IPS-18c (cell line): ENCODE data around the gene HIP1.
"Not testable (repeated sequence)": the region's sequence is repeated elsewhere in the genome, so short reads cannot be mapped to it uniquely, and the experiment has no call there.

ENCODE experiments used
- H3K4me3 ChIP-seq: 2 replicates; pipeline ENCODE4 v1.7.0; 2013; ENCODE audit warnings: low read depth, mild to moderate bottlenecking, low read length, moderate library complexity; ENCODE audit not compliant: insufficient read depth
- H3K9me3 ChIP-seq: one replicate; pipeline ENCODE4 v1.6.1; 2013; ENCODE audit warnings: mild to moderate bottlenecking, low read length, moderate library complexity; ENCODE audit not compliant: control insufficient read depth, insufficient read depth

Gene HIP1

GRCh38 chr7:75722373-75722772 is 16.4 kb downstream of the HIP1 start:
- Histone ChIP-seq H3K9me3 (peaks cover 2% of the 10 kb centered on the region), H3K4me3 (no peak overlapping the region)

- not testable (repeated sequence) for H3K4me3 ChIP-seq, H3K9me3 ChIP-seq
These were observed 16.8 kb downstream of the HIP1 start for GRCh38 chr7:75721922-75722321.

DNA sequence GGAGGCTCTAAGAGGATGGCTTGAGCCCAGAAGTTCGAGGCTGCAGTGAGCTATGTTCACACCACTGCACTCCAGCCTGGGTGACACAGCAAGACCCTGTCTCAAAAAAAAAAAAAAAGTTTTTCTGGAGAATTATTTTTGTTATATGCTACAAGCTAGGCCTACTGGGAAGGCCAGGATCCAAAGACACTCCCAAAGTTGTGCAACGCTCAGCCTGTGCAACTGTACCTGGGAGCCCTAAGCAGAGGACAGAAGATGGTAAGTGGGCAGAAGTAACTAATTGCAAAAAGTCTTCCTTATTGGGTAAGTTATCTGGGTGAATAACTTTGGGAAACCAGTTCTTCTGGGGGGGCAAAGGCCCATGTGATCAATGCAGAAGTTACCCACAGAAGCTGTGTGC is 17.3 kb downstream of the HIP1 start:
- peaks cover 2% of the 10 kb centered on the region for H3K9me3 ChIP-seq
- no peak overlapping the region for H3K4me3 ChIP-seq

DNA sequence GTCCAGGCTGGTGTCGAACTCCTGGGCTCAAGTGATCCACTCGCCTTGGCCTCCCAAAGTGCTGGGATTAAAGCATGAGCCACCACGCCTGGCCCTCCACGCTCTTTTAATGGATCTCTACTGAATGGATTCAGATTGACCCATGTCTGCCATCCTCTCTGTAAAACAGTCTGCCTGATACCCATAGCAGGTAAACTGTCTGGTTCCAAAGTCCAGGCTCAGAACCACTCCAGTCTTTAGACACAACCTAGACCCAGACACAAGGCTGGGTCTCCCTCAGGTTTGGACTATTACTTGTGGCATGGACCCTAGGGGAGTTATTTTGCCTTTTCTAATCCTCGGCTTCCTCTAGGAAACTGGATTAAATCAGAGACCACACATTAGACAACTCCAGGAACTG is 19.1 kb downstream of the HIP1 start:
- H3K9me3 ChIP-seq: peaks cover 2% of the 10 kb centered on the region
- no peak overlapping the region for H3K4me3 ChIP-seq

DNA sequence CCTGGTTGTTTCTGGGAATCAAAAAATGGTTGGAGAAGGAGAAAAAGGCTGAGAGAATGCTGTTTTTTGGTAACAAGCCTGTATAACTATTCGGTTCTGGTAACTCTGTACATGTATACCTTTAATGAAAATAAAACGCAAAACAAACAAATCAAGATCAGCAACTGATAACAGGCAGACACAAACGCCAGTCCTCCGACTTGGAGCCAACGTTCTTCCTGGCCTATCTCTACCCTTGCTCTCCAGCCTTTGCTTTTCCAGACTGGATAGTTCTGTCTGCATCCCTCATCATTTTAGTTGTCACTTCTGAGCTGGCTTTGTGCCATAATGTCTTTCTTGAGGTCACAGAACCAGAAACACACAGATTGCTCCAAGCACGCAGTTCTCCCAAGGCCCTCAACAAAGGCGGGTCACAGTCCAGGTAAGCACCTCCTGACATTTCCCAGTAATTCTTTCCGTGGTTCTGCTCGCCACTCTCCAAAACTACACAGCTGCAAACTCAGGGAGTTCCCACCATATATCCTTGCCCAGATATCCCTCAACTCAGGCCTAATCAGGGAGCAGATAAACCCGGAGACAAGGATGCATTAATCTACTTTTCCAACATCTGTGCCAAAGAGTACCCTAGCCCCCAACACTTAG is 20.2 kb downstream of the HIP1 start:
- Histone ChIP-seq H3K9me3 (peaks cover 2% of the 10 kb centered on the region), H3K4me3 (no peak overlapping the region)

DNA sequence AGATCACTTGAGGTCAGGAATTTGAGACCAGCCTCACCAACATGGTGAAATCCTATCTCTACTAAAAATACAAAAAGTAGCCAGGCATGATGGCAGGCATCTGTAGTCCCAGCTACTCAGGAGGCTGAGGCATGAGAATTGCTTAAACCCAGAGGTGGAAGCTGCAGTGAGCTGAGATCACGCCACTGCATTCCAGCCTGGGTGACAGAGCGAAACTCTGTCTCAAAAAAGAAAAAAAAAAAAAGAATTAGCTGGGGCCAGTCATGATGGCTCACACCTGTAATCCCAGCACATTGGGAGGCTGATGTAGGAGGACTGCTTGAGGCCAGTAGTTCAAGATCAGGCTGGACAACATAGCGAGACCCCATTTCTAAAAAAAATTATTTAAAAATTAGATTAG is 21.0 kb downstream of the HIP1 start:
- not testable (repeated sequence) for H3K9me3 ChIP-seq, H3K4me3 ChIP-seq

DNA sequence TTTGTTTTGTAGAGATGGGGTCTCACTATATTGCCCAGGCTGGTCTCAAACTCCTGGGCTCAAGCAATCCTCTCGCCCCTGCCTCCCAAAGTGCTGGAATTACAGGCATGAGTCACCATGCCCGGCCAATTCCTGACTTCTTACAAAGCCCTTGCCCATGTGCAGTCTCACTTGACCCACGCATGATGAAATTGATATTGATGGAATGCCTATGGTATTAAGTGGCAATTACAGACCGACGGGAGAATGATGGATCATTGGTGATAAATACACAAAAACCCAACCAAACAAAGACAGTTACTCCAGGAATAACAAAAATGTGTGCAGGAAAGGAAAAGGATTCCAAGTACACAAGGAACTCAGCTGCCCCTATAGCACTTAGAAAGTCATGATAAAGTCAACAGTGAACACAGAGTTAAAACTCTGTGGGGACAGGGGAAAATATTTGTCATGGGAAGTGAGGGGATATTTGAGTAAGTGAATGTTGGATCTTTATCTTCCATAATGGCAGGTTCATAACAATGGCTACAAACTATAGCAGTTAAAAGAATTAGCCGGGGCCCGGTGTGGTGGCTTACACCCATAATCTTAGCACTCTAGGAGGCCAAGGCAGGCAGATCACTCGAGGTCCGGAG is 21.6 kb downstream of the HIP1 start:
- Histone ChIP-seq H3K4me3 (no peak overlapping the region), H3K9me3 (peaks cover 2% of the 10 kb centered on the region)

DNA sequence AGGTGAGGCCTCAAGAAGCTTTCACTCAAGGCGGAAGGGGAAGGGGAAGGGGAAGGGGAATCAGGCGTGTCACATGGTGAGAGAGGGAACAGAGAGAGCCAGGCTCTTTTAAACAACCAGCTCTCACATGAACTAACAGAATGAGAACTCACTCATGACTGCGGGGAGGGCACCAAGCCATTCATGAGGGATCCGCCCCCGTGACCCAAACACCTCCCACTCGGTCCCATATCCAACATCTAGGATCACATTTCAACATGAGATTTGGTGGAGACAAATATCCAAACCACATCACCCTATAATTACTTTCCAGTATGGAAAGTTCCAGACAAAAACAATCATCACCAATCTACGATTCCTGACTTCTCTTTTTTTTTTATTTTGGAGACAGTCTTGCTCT is 22.9 kb downstream of the HIP1 start:
- no peak overlapping the region for H3K4me3 ChIP-seq
- no peaks in the 10 kb centered on the region for H3K9me3 ChIP-seq

GRCh38 chr7:75712517-75713361 is 26.0 kb downstream of the HIP1 start:
- Histone ChIP-seq H3K9me3 (no peaks in the 10 kb centered on the region), H3K4me3 (no peak overlapping the region)

GRCh38 chr7:75711656-75712514 is 26.9 kb downstream of the HIP1 start:
- Histone ChIP-seq H3K4me3 (no peak overlapping the region), H3K9me3 (no peaks in the 10 kb centered on the region)

- Histone ChIP-seq H3K9me3 (no peaks in the 10 kb centered on the region), H3K4me3 (no peak overlapping the region)
These were observed 27.7 kb downstream of the HIP1 start for GRCh38 chr7:75711076-75711475.

DNA sequence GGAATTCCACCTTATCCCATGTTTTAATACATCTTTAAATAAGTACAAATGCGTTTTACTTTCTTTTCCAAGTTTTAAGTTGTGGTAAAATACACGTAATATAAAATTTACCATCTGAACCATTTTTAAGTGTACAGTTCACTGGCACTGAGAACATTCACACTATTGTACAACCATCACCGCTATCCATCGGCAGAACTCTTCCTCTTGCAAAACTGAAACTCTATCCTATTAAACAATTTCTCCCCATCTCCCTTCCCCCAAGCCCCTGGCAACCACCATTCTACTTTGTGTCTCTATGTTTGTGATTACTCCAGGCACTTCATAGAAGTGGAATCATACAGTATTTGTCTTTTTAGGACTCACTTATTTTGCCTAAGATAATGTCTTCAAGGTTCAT is 33.8 kb downstream of the HIP1 start:
- H3K9me3 ChIP-seq: no peaks in the 10 kb centered on the region
- no peak overlapping the region for H3K4me3 ChIP-seq

DNA sequence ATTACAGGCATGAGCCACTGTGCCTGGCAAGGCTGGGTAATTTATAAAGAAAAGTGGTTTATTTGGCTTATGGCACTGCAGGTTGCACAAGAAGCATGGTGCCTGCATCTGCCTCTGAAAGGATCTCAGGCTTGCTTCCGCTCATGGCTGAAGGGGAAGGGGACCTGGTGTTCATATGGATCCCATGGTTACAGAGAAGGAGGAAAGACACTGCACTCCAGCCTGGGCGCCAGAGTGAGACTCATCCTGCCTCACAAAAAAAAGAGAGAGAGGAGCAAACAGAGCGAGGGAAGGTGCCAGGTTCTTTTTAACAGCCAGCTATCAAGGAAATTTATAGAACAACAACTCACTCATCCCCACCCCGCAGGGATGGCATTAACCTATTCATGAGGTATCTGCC is 36.2 kb downstream of the HIP1 start:
- H3K9me3 ChIP-seq: no peaks in the 10 kb centered on the region
- no peak overlapping the region for H3K4me3 ChIP-seq

DNA sequence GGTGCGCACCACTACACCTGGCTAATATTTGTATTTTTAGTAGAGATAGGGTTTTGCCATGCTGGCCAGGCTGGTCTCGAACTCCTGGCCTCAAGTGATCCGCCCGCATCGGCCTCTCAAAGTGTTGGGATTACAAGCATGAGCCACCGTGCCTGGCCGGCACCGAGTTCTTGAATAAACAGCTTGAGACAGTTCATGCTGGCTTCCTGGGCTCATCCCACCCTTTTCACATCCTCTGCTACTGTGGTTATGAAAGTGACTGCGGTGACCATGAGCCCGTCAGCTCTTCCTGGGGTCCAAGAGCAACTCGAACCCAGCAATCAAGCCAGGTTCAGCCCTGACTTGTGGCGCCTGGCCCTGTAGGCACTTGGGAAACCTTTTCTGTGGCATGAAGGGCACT is 38.7 kb downstream of the HIP1 start:
- Histone ChIP-seq H3K9me3 (no peaks in the 10 kb centered on the region), H3K4me3 (no peak overlapping the region)

DNA sequence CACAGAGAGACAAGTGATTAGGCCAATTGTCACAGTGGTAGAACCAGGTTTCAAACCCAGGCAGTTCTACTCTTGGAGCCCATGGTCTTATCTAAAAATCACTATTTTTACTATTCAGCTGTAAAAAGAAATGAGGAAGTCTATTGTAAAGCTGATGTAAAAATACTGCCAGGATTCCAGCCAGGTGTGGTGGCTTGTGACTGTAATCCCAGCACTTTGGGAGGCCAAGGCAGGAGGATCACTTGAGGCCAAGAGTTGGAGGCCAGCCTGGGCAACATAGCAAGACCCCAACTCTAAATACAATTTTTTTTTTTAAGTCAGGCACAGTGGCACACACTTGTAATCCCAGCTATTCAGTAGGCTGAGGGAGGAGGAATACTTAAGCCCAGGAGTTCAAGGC is 40.4 kb downstream of the HIP1 start:
- Histone ChIP-seq H3K9me3 (no peaks in the 10 kb centered on the region), H3K4me3 (no peak overlapping the region)

- no peaks in the 10 kb centered on the region for H3K9me3 ChIP-seq
- no peak overlapping the region for H3K4me3 ChIP-seq
These were observed 42.3 kb downstream of the HIP1 start for GRCh38 chr7:75696263-75697037.
